GM12878 (cell line): ENCODE data around the gene MYO16. TPM values are rescaled to one million over a fixed set of nuclear protein-coding genes. Genes with fewer than 3 reads are reported as not detected.
A peak's percentile ranks its signal among the peaks of the same experiment; 100 is the strongest.

Experiments used
- ATAC-seq: fragments of 200-7000 bp; cut with Tn5 transposase; 3 replicates; pipeline ENCODE4 v1.9.1; 2020; ENCODE audit warnings: mild to moderate bottlenecking, moderate library complexity
- BruUV-seq: library from RNA; stranded (reverse); fragments of 400-500 nt; replicated peaks from 2 replicates; lab custom pipeline; 2021; lab: Mats Ljungman, UMichigan
- CTCF ChIA-PET: fragments of 300-600 bp; sonication (Branson Sonifier 250); formaldehyde crosslinking; extraction: SDS; loops from one replicate; lab custom pipeline; 2021; ENCODE audit warnings: inconsistent platforms; lab: Yijun Ruan, JAX
- POLR2A ChIA-PET: fragments of 350-600 bp; formaldehyde crosslinking; extraction: SDS; loops from one replicate; lab custom pipeline; 2021; ENCODE audit warnings: inconsistent platforms; lab: Charles Lee
- RAD21 ChIA-PET: fragments of 300-600 bp; sonication (Branson Sonifier 250); formaldehyde crosslinking; loops from one replicate; lab custom pipeline; 2023; ENCODE audit warnings: antibody characterized with exemption; ENCODE audit not compliant: unreplicated experiment; lab: Charles Lee
- SMC1A ChIA-PET: fragments of 300-600 bp; sonication (Branson Sonifier 250); formaldehyde crosslinking; loops from one replicate; lab custom pipeline; 2023; ENCODE audit not compliant: unreplicated experiment, uncharacterized antibody; lab: Charles Lee
- DNase-seq: peaks from one replicate; pipeline ENCODE4 v3.0.0-alpha.2; 2011; ENCODE audit warnings: low read depth, low spot score
- FAIRE-seq: peaks from 3 replicates; lab custom pipeline; 2011; peaks lifted over from hg19 to GRCh38; lab: Jason Lieb, UNC
- H2AFZ ChIP-seq: 2 replicates; pipeline ENCODE4 v1.6.0; 2011; ENCODE audit warnings: low read depth, low read length, control low read depth; ENCODE audit not compliant: control insufficient read depth
- H3K27ac ChIP-seq: 2 replicates; pipeline ENCODE4 v1.5.1; 2011; ENCODE audit warnings: control low read depth; ENCODE audit not compliant: control insufficient read depth, insufficient read depth
- H3K27me3 ChIP-seq, 2 experiments: replicated peaks in 1 of 2; 2 replicates each; pipeline versions ENCODE4 v1.6.0 to v1.6.1; 2011; ENCODE audit warnings: low read length in 1 of 2; ENCODE audit not compliant: control insufficient read depth in 2 of 2, insufficient read depth in 2 of 2
- H3K36me3 ChIP-seq, 2 experiments: 2 replicates each; pipeline ENCODE4 v1.5.1; 2011; ENCODE audit warnings: low read length in 1 of 2; ENCODE audit not compliant: control insufficient read depth in 2 of 2, insufficient read depth in 2 of 2
- H3K4me1 ChIP-seq: 2 replicates; pipeline ENCODE4 v1.6.1; 2011; ENCODE audit warnings: mild to moderate bottlenecking, low read length, moderate library complexity, mixed read lengths; ENCODE audit not compliant: control insufficient read depth, insufficient read depth
- H3K4me2 ChIP-seq: 2 replicates; pipeline ENCODE4 v1.6.0; 2011; ENCODE audit warnings: control low read depth; ENCODE audit not compliant: control insufficient read depth, insufficient read depth
- H3K4me3 ChIP-seq: fragments of 200-600 bp; sonication (generic); 2 replicates; pipeline ENCODE4 v1.5.1; 2016
- H3K79me2 ChIP-seq: 2 replicates; pipeline ENCODE4 v1.6.0; 2011; ENCODE audit warnings: low read length; ENCODE audit not compliant: control insufficient read depth, insufficient read depth
- H3K9ac ChIP-seq: 2 replicates; pipeline ENCODE4 v1.8.0; 2011; ENCODE audit warnings: low read length, control low read depth, mixed read lengths; ENCODE audit not compliant: control insufficient read depth, insufficient read depth
- H3K9me3 ChIP-seq: replicated peaks from 3 replicates; pipeline ENCODE4 v1.5.1; 2011; ENCODE audit warnings: mild to moderate bottlenecking, low read length; ENCODE audit not compliant: control insufficient read depth, insufficient read depth
- H4K20me1 ChIP-seq: 2 replicates; pipeline ENCODE4 v1.6.0; 2011; ENCODE audit not compliant: control insufficient read depth, insufficient read depth
- E4F1 ChIP-seq: fragments of 450-650 bp; IDR thresholded peaks from 2 replicates; pipeline ENCODE4 v1.6.1; 2018; ENCODE audit warnings: borderline replicate concordance, mild to moderate bottlenecking; ENCODE audit not compliant: partially characterized antibody
- GABPA ChIP-seq: IDR thresholded peaks from 2 replicates; pipeline ENCODE4 v1.6.1; 2014; ENCODE audit warnings: antibody characterized with exemption, low read depth, mild to moderate bottlenecking, inconsistent platforms
- HDAC6 ChIP-seq: fragments of 200-600 bp; sonication (generic); IDR thresholded peaks from one replicate; pipeline ENCODE4 v1.8.0; 2017; ENCODE audit warnings: antibody characterized with exemption; ENCODE audit not compliant: unreplicated experiment
- RUNX3 ChIP-seq: IDR thresholded peaks from 2 replicates; pipeline ENCODE4 v1.6.1; 2012; ENCODE audit warnings: low read length, inconsistent platforms
- SIX5 ChIP-seq: IDR thresholded peaks from 2 replicates; pipeline ENCODE4 v1.6.1; 2011; ENCODE audit warnings: mild to moderate bottlenecking, low read depth, low read length, moderate library complexity; ENCODE audit not compliant: severe bottlenecking
- SKIL ChIP-seq: fragments of 450-650 bp; IDR thresholded peaks from 2 replicates; pipeline ENCODE4 v1.6.1; 2017; ENCODE audit warnings: mild to moderate bottlenecking, low read depth, inconsistent platforms; ENCODE audit not compliant: poor library complexity, severe bottlenecking
- SPI1 ChIP-seq: IDR thresholded peaks from 2 replicates; pipeline ENCODE4 v1.6.1; 2011; ENCODE audit warnings: low read depth, mild to moderate bottlenecking, low read length, moderate library complexity, borderline replicate concordance; ENCODE audit not compliant: insufficient read depth
- STAT3 ChIP-seq: IDR thresholded peaks from 2 replicates; pipeline ENCODE4 v1.6.1; 2011; ENCODE audit warnings: low read depth, low read length, improper control_type of control experiment
- WGBS: methylation state at CpG from one replicate; pipeline ENCODE4 v1.1.6; 2016; ENCODE audit warnings: low lambda C conversion rate; ENCODE audit not compliant: insufficient replicate concordance, insufficient coverage; ENCODE audit errors: missing lambda C conversion rate; 5-methylcytosine and 5-hydroxymethylcytosine counted together
- in situ Hi-C: fragments of 300-500 bp; cut with MboI; formaldehyde crosslinking; loops from 9 replicates; pipeline ENCODE4 v1.14.3; 2018; ENCODE audit warnings: mixed read lengths
- intact Hi-C: fragments of 100-400 bp; cut with micrococcal nuclease; formaldehyde crosslinking; loops from one replicate; pipeline ENCODE4 v1.14.2; 2022; ENCODE audit not compliant: unreplicated experiment
- polyA plus RNA-seq, 11 experiments: library from polyadenylated mRNA; depleted of rRNA in 4 of 11; unstranded in 6 of 11; stranded (reverse) in 5 of 11; fragments of >200 nt; fragmentation: Nextera tagmentation in 4 of 11; fragmentation: Illumina TruSeq in 1 of 11; extraction: Ambion mirVana in 4 of 11; extraction: Trizol in 1 of 11; gene quantifications; 1 replicate in 1 of 11; 2 replicates in 10 of 11; pipeline versions ENCODE4 v1.2.1 to v1.2.3, GENCODE V29; 2011 to 2016; ENCODE audit warnings: inconsistent platforms in 2 of 11, missing spikeins in 2 of 11, low read depth in 1 of 11
- total RNA-seq, 4 experiments: library from RNA; depleted of rRNA in 3 of 4; stranded (reverse); fragments of >200 nt in 3 of 4; fragmentation: Illumina TruSeq in 1 of 4; extraction: Trizol in 1 of 4; gene quantifications; 2 replicates each; pipeline versions ENCODE4 v1.2.1 to v1.2.3, GENCODE V29; 2013 to 2021

MYO16 gene
- total and polyA plus RNA-seq, 10 of the 15 experiments (the other 5 are each of a cell fraction or from before 2014, with no cell fraction given), result under 0.01 to 1.7 (median 0.05) TPM; not detected in 4

GRCh38 chr13:108853031-108853430 lies 223.6 kb downstream of the MYO16 start (continued):
- TF ChIP-seq E4F1, result no peak
- TF ChIP-seq SIX5, result no peak
- no peak for TF ChIP-seq HDAC6
- TF ChIP-seq RUNX3, result no peak

- H2AFZ ChIP-seq, result peak overlapping the region; percentile 64
- no TSS peak for BruUV-seq
- TF ChIP-seq STAT3, result no peak
- no peak for TF ChIP-seq GABPA
- TF ChIP-seq SPI1, result peak; percentile 26; the same call in 1 of the 2 replicates
- TF ChIP-seq SKIL, result no peak
- TF ChIP-seq, all 136 proteins: peak for 1
- Histone ChIP-seq H3K9me3 (no peaks in the 10 kb centered on the region), H3K27ac (no peak overlapping the region; the same call in 1 of the 2 replicates), H3K79me2 (no peaks in the 10 kb centered on the region), H3K4me3 (no peak overlapping the region), H3K27me3 (no peaks in the 10 kb centered on the region), H3K4me2 (0 out of 2 replicates have a peak overlapping the region, but pooled peaks have one; percentile 41), H3K4me1 (no peaks in the 10 kb centered on the region), H3K9ac (no peak overlapping the region), H4K20me1 (no peaks in the 10 kb centered on the region), H3K36me3 (no peaks in the 10 kb centered on the region)
- POLR2A ChIA-PET, result interaction anchor here (0.7 kb wide), 1 partner anchor 199 kb away, joined by 5 read pairs; no protein-coding TSS in a partner anchor
- CTCF ChIA-PET, result no interaction called here
- SMC1A ChIA-PET, result interaction anchor here (0.7 to 1.2 kb wide), 3 partner anchors 25 to 245 kb away, joined by 3 to 4 read pairs (median 4); no protein-coding TSS in a partner anchor
- in situ Hi-C loops, result no loop called here
- WGBS, result 20% methylated on average over 4 of the region's 4 CpGs
- RAD21 ChIA-PET, result interaction anchor here (0.7 kb wide), 1 partner anchor 504 kb away, joined by 3 read pairs; no protein-coding TSS in a partner anchor
- DNase-seq (no peak), ATAC-seq (peak; percentile 67), FAIRE-seq (no peak)
- intact Hi-C loops, result no loop called here
Measured at GRCh38 chr13:108855737-108856387, 226.5 kb downstream of the MYO16 start.
